IMR-90 (cell line): ENCODE results near the gene CCER1. TPM values are rescaled to one million over a fixed set of nuclear protein-coding genes. Genes with fewer than 3 reads are reported as not detected.

ENCODE experiments used
- ATAC-seq: fragments of 200-7000 bp; cut with Tn5 transposase; 2 replicates; pipeline ENCODE4 v1.9.1; 2020; ENCODE audit warnings: low read depth, mild to moderate bottlenecking, moderate library complexity
- BruUV-seq: library from RNA; stranded (reverse); fragments of 400-500 nt; replicated peaks from 2 replicates; lab custom pipeline; 2021; lab: Mats Ljungman, UMichigan
- CTCF ChIA-PET: fragments of 300-600 bp; formaldehyde crosslinking; extraction: SDS; loops from one replicate; lab custom pipeline; 2021; ENCODE audit warnings: antibody characterized with exemption; lab: Yijun Ruan, JAX
- POLR2A ChIA-PET: fragments of 300-600 bp; sonication (Branson Sonifier 250); formaldehyde crosslinking; loops from one replicate; lab custom pipeline; 2022; ENCODE audit warnings: antibody characterized with exemption; ENCODE audit not compliant: unreplicated experiment; lab: Charles Lee
- DNase-seq: peaks from one replicate; pipeline ENCODE4 v3.0.0; 2013
- H2AFZ ChIP-seq: replicated peaks from 2 replicates; pipeline ENCODE3; 2013; ENCODE audit warnings: low read length, mild to moderate bottlenecking; ENCODE audit not compliant: poor library complexity
- H2AK5ac ChIP-seq: 2 replicates; pipeline ENCODE4 v1.6.1; 2013; ENCODE audit warnings: low read depth, low read length, inconsistent platforms
- H2AK9ac ChIP-seq: replicated peaks from 2 replicates; pipeline ENCODE3; 2013; ENCODE audit warnings: mild to moderate bottlenecking, low read depth, low read length, moderate library complexity; ENCODE audit not compliant: poor library complexity
- H2BK120ac ChIP-seq: 2 replicates; pipeline ENCODE4 v1.6.1; 2013; ENCODE audit warnings: low read depth, low read length, inconsistent platforms
- H2BK15ac ChIP-seq: 3 replicates; pipeline ENCODE4 v1.6.1; 2013; ENCODE audit warnings: low read depth, low read length, inconsistent platforms
- H2BK20ac ChIP-seq: 2 replicates; pipeline ENCODE4 v1.6.1; 2013; ENCODE audit warnings: low read depth, mild to moderate bottlenecking, inconsistent platforms, low read length, moderate library complexity
- H2BK5ac ChIP-seq: 2 replicates; pipeline ENCODE4 v1.6.1; 2013; ENCODE audit warnings: mild to moderate bottlenecking, low read depth, low read length, inconsistent platforms; ENCODE audit not compliant: poor library complexity, severe bottlenecking
- H3K14ac ChIP-seq: replicated peaks from 2 replicates; pipeline ENCODE4 v1.6.1; 2013; ENCODE audit warnings: low read depth, low read length, inconsistent platforms
- H3K18ac ChIP-seq: 2 replicates; pipeline ENCODE4 v1.6.1; 2013; ENCODE audit warnings: low read depth, low read length, control low read depth
- H3K23ac ChIP-seq: 2 replicates; pipeline ENCODE4 v1.6.1; 2013; ENCODE audit warnings: low read depth, low read length, inconsistent platforms
- H3K27ac ChIP-seq: 2 replicates; pipeline ENCODE4 v1.5.1; 2013; ENCODE audit warnings: mild to moderate bottlenecking, control low read depth, low read length; ENCODE audit not compliant: insufficient read depth
- H3K27me3 ChIP-seq: 2 replicates; pipeline ENCODE4 v1.6.1; 2013; ENCODE audit warnings: low read length; ENCODE audit not compliant: control insufficient read depth, insufficient read depth
- H3K36me3 ChIP-seq: 2 replicates; pipeline ENCODE4 v1.6.1; 2013; ENCODE audit warnings: low read length, mixed read lengths; ENCODE audit not compliant: control insufficient read depth, insufficient read depth
- H3K4ac ChIP-seq: 2 replicates; pipeline ENCODE4 v1.6.1; 2013; ENCODE audit warnings: low read depth, low read length, inconsistent platforms
- H3K4me1 ChIP-seq: 2 replicates; pipeline ENCODE4 v1.6.1; 2013; ENCODE audit warnings: low read length, mixed read lengths; ENCODE audit not compliant: control insufficient read depth, insufficient read depth
- H3K4me2 ChIP-seq: 2 replicates; pipeline ENCODE4 v1.6.1; 2013; ENCODE audit warnings: low read depth, mild to moderate bottlenecking, control low read depth, low read length, moderate library complexity
- H3K4me3 ChIP-seq: 2 replicates; pipeline ENCODE4 v1.5.1; 2013; ENCODE audit warnings: low read depth, mild to moderate bottlenecking, control low read depth, low read length, moderate library complexity; ENCODE audit not compliant: insufficient read depth
- H3K56ac ChIP-seq: 2 replicates; pipeline ENCODE4 v1.6.1; 2013; ENCODE audit warnings: low read length, inconsistent platforms; ENCODE audit not compliant: insufficient read depth; ENCODE audit errors: extremely low read depth
- H3K79me1 ChIP-seq, 2 experiments: 2 replicates each; pipeline ENCODE4 v1.6.1; 2013; ENCODE audit warnings: low read length in 2 of 2, inconsistent platforms in 1 of 2, low read depth in 1 of 2
- H3K9ac ChIP-seq: 2 replicates; pipeline ENCODE4 v1.6.1; 2013; ENCODE audit warnings: low read depth, low read length, control low read depth
- H3K9me1 ChIP-seq: 2 replicates; pipeline ENCODE4 v1.6.1; 2013; ENCODE audit warnings: low read length, inconsistent platforms; ENCODE audit not compliant: insufficient read depth
- H3K9me3 ChIP-seq: 2 replicates; pipeline ENCODE4 v1.6.1; 2013; ENCODE audit warnings: low read length; ENCODE audit not compliant: control insufficient read depth, insufficient read depth
- H4K20me1 ChIP-seq: 2 replicates; pipeline ENCODE4 v1.6.1; 2013; ENCODE audit warnings: low read length, inconsistent platforms; ENCODE audit not compliant: insufficient read depth
- H4K5ac ChIP-seq: 2 replicates; pipeline ENCODE4 v1.6.1; 2013; ENCODE audit warnings: mild to moderate bottlenecking, low read depth, low read length, control low read depth
- H4K8ac ChIP-seq, 2 experiments: 2 replicates each; pipeline ENCODE4 v1.6.1; 2013; ENCODE audit warnings: low read depth in 2 of 2, low read length in 2 of 2, control low read depth in 1 of 2, inconsistent platforms in 1 of 2
- H4K91ac ChIP-seq: 2 replicates; pipeline ENCODE4 v1.6.1; 2013; ENCODE audit warnings: low read depth, low read length, inconsistent platforms; ENCODE audit not compliant: insufficient read depth
- BHLHE40 ChIP-seq: fragments of 150-350 bp; IDR thresholded peaks from 2 replicates; pipeline ENCODE4 v1.6.1; 2016; ENCODE audit warnings: mild to moderate bottlenecking, low read depth, low read length
- CEBPB ChIP-seq: IDR thresholded peaks from 2 replicates; pipeline ENCODE4 v1.6.1; 2012; ENCODE audit warnings: low read depth, low read length, improper control_type of control experiment
- CHD1 ChIP-seq: IDR thresholded peaks from 2 replicates; pipeline ENCODE4 v1.6.1; 2012; ENCODE audit warnings: low read depth, low read length, improper control_type of control experiment
- ELK1 ChIP-seq: fragments of 150-350 bp; IDR thresholded peaks from 2 replicates; pipeline ENCODE4 v1.6.1; 2016; ENCODE audit warnings: low read depth, mild to moderate bottlenecking, low read length, moderate library complexity, borderline replicate concordance
- FOS ChIP-seq: fragments of 150-350 bp; IDR thresholded peaks from 2 replicates; pipeline ENCODE4 v1.6.1; 2016; ENCODE audit warnings: low read depth, low read length
- MAFK ChIP-seq: IDR thresholded peaks from 2 replicates; pipeline ENCODE4 v1.6.1; 2012; ENCODE audit warnings: low read depth, low read length, improper control_type of control experiment
- MAZ ChIP-seq: IDR thresholded peaks from 2 replicates; pipeline ENCODE4 v1.6.1; 2012; ENCODE audit warnings: low read depth, mild to moderate bottlenecking, low read length, improper control_type of control experiment, moderate library complexity, borderline replicate concordance
- MXI1 ChIP-seq: IDR thresholded peaks from 2 replicates; pipeline ENCODE4 v1.6.1; 2012; ENCODE audit warnings: low read depth, mild to moderate bottlenecking, low read length, moderate library complexity, borderline replicate concordance
- NFE2L2 ChIP-seq: fragments of 150-350 bp; IDR thresholded peaks from 2 replicates; pipeline ENCODE4 v1.6.1; 2016; ENCODE audit warnings: low read depth, mild to moderate bottlenecking, low read length
- POLR2A ChIP-seq: IDR thresholded peaks from 2 replicates; pipeline ENCODE4 v1.6.1; 2012; ENCODE audit warnings: mild to moderate bottlenecking, low read depth, low read length
- RAD21 ChIP-seq: IDR thresholded peaks from 2 replicates; pipeline ENCODE4 v1.6.1; 2012; ENCODE audit warnings: low read length, improper control_type of control experiment
- RCOR1 ChIP-seq: IDR thresholded peaks from 2 replicates; pipeline ENCODE4 v1.6.1; 2012; ENCODE audit warnings: mild to moderate bottlenecking, low read length, improper control_type of control experiment; ENCODE audit not compliant: insufficient replicate concordance
- RFX5 ChIP-seq: IDR thresholded peaks from 2 replicates; pipeline ENCODE4 v1.8.0; 2012; ENCODE audit warnings: low read depth, mild to moderate bottlenecking, low read length, moderate library complexity
- SMC3 ChIP-seq: fragments of 150-350 bp; IDR thresholded peaks from 2 replicates; pipeline ENCODE4 v1.6.1; 2016; ENCODE audit warnings: low read depth, mild to moderate bottlenecking, antibody characterized with exemption, low read length, moderate library complexity
- USF2 ChIP-seq: fragments of 150-350 bp; IDR thresholded peaks from 2 replicates; pipeline ENCODE4 v1.6.1; 2017; ENCODE audit warnings: mild to moderate bottlenecking, antibody characterized with exemption, low read length, low read depth
- dilution Hi-C: fragments of 300-500 bp; cut with HindIII; formaldehyde crosslinking; loops from one replicate; pipeline ENCODE4 v1.14.3; 2018; ENCODE audit warnings: low sequenced_read_pairs; ENCODE audit not compliant: unreplicated experiment
- in situ Hi-C: fragments of 300-500 bp; cut with MboI; formaldehyde crosslinking; loops from 3 replicates; pipeline ENCODE4 v1.14.3; 2019; ENCODE audit warnings: low sequenced_read_pairs, inconsistent platforms, mixed read lengths
- intact Hi-C: fragments of 100-400 bp; cut with micrococcal nuclease; formaldehyde crosslinking; loops from 2 replicates; pipeline ENCODE4 v1.10.0; 2022
- polyA plus RNA-seq, 3 experiments: library from polyadenylated mRNA; depleted of rRNA; stranded (reverse); fragments of >200 nt; gene quantifications; 2 replicates each; pipeline ENCODE4 v1.2.3, GENCODE V29; 2012; ENCODE audit warnings: low replicate concordance in 1 of 3
- total RNA-seq: library from RNA; depleted of rRNA; stranded (reverse); fragments of >200 nt; gene quantifications from 2 replicates; pipeline ENCODE4 v1.2.3, GENCODE V29; 2012
- TF ChIP-seq, protein P1 (sequence below): conservative IDR thresholded peaks from 2 replicates; pipeline ENCODE4 v1.5.1; 2012; ENCODE audit warnings: mild to moderate bottlenecking, low read depth, low read length, improper control_type of control experiment

CCER1 gene
- total and polyA plus RNA-seq, 2 of the 4 experiments (the other 2 are of a cell fraction) = not detected

GRCh38 chr12:90972226-90972625 is 17.2 kb upstream of the CCER1 start:
- no peak overlapping the region for H3K4me3 ChIP-seq
- no peak overlapping the region for H4K8ac ChIP-seq
- H4K20me1 ChIP-seq = no peaks in the 10 kb centered on the region
- H2AK5ac ChIP-seq = no peak overlapping the region
- H3K36me3 ChIP-seq = no peaks in the 10 kb centered on the region
- no TSS peak for BruUV-seq
- H3K23ac ChIP-seq = no peak overlapping the region
- H3K18ac ChIP-seq = no peak overlapping the region
- no peak overlapping the region for H2BK20ac ChIP-seq
- CTCF ChIA-PET = no interaction called here
- intact Hi-C loops (no loop called here), in situ Hi-C loops (loop anchor here (5.0 to 25.0 kb wide), 2 partner anchors 380 to 1665 kb away; no protein-coding TSS in a partner anchor), dilution Hi-C loops (no loop called here)
- H3K9me1 ChIP-seq = 0 out of 2 replicates have a peak, but pooled peaks cover 4% of the 10 kb centered on the region
- peaks cover 10% of the 10 kb centered on the region for H3K4me1 ChIP-seq
- no peak overlapping the region for H3K4ac ChIP-seq
- H3K4me2 ChIP-seq = no peak overlapping the region
- no peaks in the 10 kb centered on the region for H3K27me3 ChIP-seq
- H4K91ac ChIP-seq = no peak overlapping the region
- no peaks in the 10 kb centered on the region for H3K79me1 ChIP-seq
- H4K5ac ChIP-seq = no peak overlapping the region
- TF ChIP-seq CHD1 = no peak
- no peak for TF ChIP-seq SMC3
- TF ChIP-seq MAZ = no peak
- no peak for TF ChIP-seq CEBPB
- no peak for TF ChIP-seq MAFK
- TF ChIP-seq BHLHE40 = no peak
- TF ChIP-seq RFX5 = no peak
- TF ChIP-seq ELK1 = no peak
- TF ChIP-seq NFE2L2 = no peak
- no peak for TF ChIP-seq USF2
- no peak for TF ChIP-seq MXI1
- TF ChIP-seq, protein P1, sequence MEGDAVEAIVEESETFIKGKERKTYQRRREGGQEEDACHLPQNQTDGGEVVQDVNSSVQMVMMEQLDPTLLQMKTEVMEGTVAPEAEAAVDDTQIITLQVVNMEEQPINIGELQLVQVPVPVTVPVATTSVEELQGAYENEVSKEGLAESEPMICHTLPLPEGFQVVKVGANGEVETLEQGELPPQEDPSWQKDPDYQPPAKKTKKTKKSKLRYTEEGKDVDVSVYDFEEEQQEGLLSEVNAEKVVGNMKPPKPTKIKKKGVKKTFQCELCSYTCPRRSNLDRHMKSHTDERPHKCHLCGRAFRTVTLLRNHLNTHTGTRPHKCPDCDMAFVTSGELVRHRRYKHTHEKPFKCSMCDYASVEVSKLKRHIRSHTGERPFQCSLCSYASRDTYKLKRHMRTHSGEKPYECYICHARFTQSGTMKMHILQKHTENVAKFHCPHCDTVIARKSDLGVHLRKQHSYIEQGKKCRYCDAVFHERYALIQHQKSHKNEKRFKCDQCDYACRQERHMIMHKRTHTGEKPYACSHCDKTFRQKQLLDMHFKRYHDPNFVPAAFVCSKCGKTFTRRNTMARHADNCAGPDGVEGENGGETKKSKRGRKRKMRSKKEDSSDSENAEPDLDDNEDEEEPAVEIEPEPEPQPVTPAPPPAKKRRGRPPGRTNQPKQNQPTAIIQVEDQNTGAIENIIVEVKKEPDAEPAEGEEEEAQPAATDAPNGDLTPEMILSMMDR = no peak
- TF ChIP-seq POLR2A = no peak
- TF ChIP-seq RCOR1 = no peak
- TF ChIP-seq FOS = no peak
- TF ChIP-seq RAD21 = no peak
- POLR2A ChIA-PET = no interaction called here
- H3K27ac ChIP-seq = no peak overlapping the region
- H2BK5ac ChIP-seq = no peak overlapping the region
- H2AFZ ChIP-seq = no peak overlapping the region
- H2BK120ac ChIP-seq = no peak overlapping the region
- DNase-seq (no peak), ATAC-seq (no peak)
- no peak overlapping the region for H2AK9ac ChIP-seq
- H3K9ac ChIP-seq = no peak overlapping the region
- H3K9me3 ChIP-seq = no peaks in the 10 kb centered on the region
- H3K56ac ChIP-seq = no peak overlapping the region
- no peak overlapping the region for H2BK15ac ChIP-seq
- no peak overlapping the region for H3K14ac ChIP-seq
